ENCODE measurements around the gene SLC22A4.

DNA sequence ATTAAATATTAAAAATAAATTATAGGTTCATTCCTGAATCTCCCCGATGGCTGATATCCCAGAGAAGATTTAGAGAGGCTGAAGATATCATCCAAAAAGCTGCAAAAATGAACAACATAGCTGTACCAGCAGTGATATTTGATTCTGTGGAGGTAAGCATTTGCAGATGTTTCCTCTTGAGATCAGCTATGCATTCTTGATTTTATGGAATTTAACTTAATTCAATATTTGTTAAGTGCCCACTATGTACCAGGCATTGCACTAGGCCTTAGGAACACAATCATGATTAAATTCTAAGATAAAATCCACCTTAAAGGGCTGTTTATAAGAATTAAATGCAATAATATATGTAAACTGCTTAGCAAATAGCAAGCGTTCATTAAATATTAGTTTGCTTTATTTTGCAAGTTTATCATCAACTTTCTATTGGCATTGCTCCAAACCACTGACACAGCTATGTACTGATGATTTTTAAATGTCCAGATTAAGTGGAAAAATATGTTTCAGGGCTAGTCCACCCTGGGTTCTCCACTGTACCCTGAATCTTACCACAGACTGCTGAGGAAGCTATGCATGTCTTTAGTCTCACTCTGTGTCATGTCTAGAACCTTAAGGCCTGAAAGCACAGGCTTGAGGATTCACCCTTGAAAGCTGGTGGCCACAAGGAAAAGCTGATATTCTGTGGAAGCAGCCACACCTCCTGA is 33.2 kb downstream of the SLC22A4 start:
- TF ChIP-seq POLR2A (IDR thresholded peaks at IDR 0.05), result no peak
- TF ChIP-seq CTCF (IDR thresholded peaks at IDR 0.05), result no peak
